Vagina (tissue), 2 donors: ENCODE measurements around the gene SLC22A14. TPM values are rescaled to one million over a fixed set of nuclear protein-coding genes. Genes with fewer than 3 reads are reported as not detected.

Source experiments
- DNase-seq, 2 donors: peaks; one replicate each; pipeline ENCODE4 v3.0.0-alpha.2; 2017; ENCODE audit errors: extremely low spot score in 2 of 2
- H3K27ac ChIP-seq: fragments of 200-600 bp; sonication (generic); one replicate; pipeline ENCODE4 v1.5.1; 2019
- H3K27me3 ChIP-seq: fragments of 200-600 bp; sonication (generic); one replicate; pipeline ENCODE4 v1.5.1; 2019
- H3K36me3 ChIP-seq, 2 donors: fragments of 200-600 bp; sonication (generic); one replicate each; pipeline ENCODE4 v1.5.1; 2017 to 2019
- H3K4me1 ChIP-seq: fragments of 200-600 bp; sonication (generic); one replicate; pipeline ENCODE4 v1.5.1; 2019
- H3K4me3 ChIP-seq, 2 donors: fragments of 200-600 bp; sonication (generic); 1 replicate in 1 of 2; 2 replicates in 1 of 2; pipeline ENCODE4 v1.5.1; 2016 to 2019
- H3K9me3 ChIP-seq: fragments of 200-600 bp; sonication (generic); one replicate; pipeline ENCODE4 v1.5.1; 2019
- CTCF ChIP-seq, 3 experiments: fragments of 450-650 bp in 2 of 3; fragments of 200-600 bp in 1 of 3; sonication (generic) in 1 of 3; IDR thresholded peaks; one replicate each; pipeline ENCODE4 v1.5.1; 2017 to 2019; ENCODE audit warnings: antibody characterized with exemption in 3 of 3, mild to moderate bottlenecking in 2 of 3, moderate library complexity in 2 of 3
- POLR2A ChIP-seq, 2 donors: fragments of 450-650 bp; IDR thresholded peaks; one replicate each; pipeline ENCODE4 v1.6.1; 2017; ENCODE audit warnings: antibody characterized with exemption in 2 of 2, mild to moderate bottlenecking in 2 of 2, moderate library complexity in 2 of 2
- POLR2AphosphoS5 ChIP-seq, 2 donors: sonication (generic); formaldehyde crosslinking; IDR thresholded peaks; one replicate each; pipeline ENCODE4 v1.9.0; 2017; ENCODE audit warnings: antibody characterized with exemption in 2 of 2, mild to moderate bottlenecking in 2 of 2, low read depth in 1 of 2; ENCODE audit not compliant: insufficient read depth in 1 of 2
- intact Hi-C: fragments of 100-400 bp; cut with DNase I; formaldehyde crosslinking; loops from one replicate; pipeline ENCODE4 v1.15.1; 2023
- total RNA-seq: library from RNA; depleted of rRNA; stranded (reverse); fragments of >200 nt; gene quantifications from one replicate; pipeline ENCODE4 v1.2.3, GENCODE V29; 2016

Gene SLC22A14
- total RNA-seq, 1 donor from 2014 or later: 0.49 TPM

- no peaks in the 10 kb centered on the region for H3K4me1 ChIP-seq
- H3K9me3 ChIP-seq: no peaks in the 10 kb centered on the region
- intact Hi-C loops: no loop called here
- no peaks in the 10 kb centered on the region for H3K27me3 ChIP-seq
- TF ChIP-seq POLR2AphosphoS5 (IDR thresholded peaks at IDR 0.05; ENCODE audit: insufficient read depth in 1 of 2, low read depth in 1 of 2) (no peak), POLR2A (IDR thresholded peaks at IDR 0.05) (no peak), CTCF (IDR thresholded peaks at IDR 0.05) (no peak)
- H3K27ac ChIP-seq: no peak overlapping the region
- DNase-seq: no peak
- no peak overlapping the region for H3K4me3 ChIP-seq
- peaks cover 0 to 41% of the 10 kb centered on the region in 2 donors for H3K36me3 ChIP-seq
Measured at GRCh38 chr3:38254872-38255271, 27.2 kb upstream of the SLC22A14 start.

- no peak for DNase-seq
- H3K4me3 ChIP-seq: no peak overlapping the region
- intact Hi-C loops: no loop called here
- no peaks in the 10 kb centered on the region for H3K27me3 ChIP-seq
- peaks cover 0 to 35% of the 10 kb centered on the region in 2 donors for H3K36me3 ChIP-seq
- H3K27ac ChIP-seq: no peak overlapping the region
- no peaks in the 10 kb centered on the region for H3K9me3 ChIP-seq
- no peaks in the 10 kb centered on the region for H3K4me1 ChIP-seq
- TF ChIP-seq CTCF (IDR thresholded peaks at IDR 0.05) (no peak), POLR2A (IDR thresholded peaks at IDR 0.05) (no peak), POLR2AphosphoS5 (IDR thresholded peaks at IDR 0.05; ENCODE audit: insufficient read depth in 1 of 2, low read depth in 1 of 2) (no peak)
Measured at GRCh38 chr3:38255627-38256026, 26.5 kb upstream of the SLC22A14 start.

- DNase-seq: no peak
- no peaks in the 10 kb centered on the region for H3K4me1 ChIP-seq
- no peak overlapping the region for H3K4me3 ChIP-seq
- no peaks in the 10 kb centered on the region for H3K9me3 ChIP-seq
- no peak for TF ChIP-seq POLR2AphosphoS5 (IDR thresholded peaks at IDR 0.05; ENCODE audit: insufficient read depth in 1 of 2, low read depth in 1 of 2)
- TF ChIP-seq POLR2A (IDR thresholded peaks at IDR 0.05): no peak
- TF ChIP-seq CTCF (IDR thresholded peaks at IDR 0.05): no peak
- H3K27ac ChIP-seq: no peak overlapping the region
- peaks cover 0 to 20% of the 10 kb centered on the region in 2 donors for H3K36me3 ChIP-seq
- intact Hi-C loops: no loop called here
- no peaks in the 10 kb centered on the region for H3K27me3 ChIP-seq
Measured at GRCh38 chr3:38257583-38257982, 24.5 kb upstream of the SLC22A14 start.

GRCh38 chr3:38260474-38260873 lies 21.6 kb upstream of the SLC22A14 start:
- H3K36me3 ChIP-seq: no peaks in the 10 kb centered on the region
- no peaks in the 10 kb centered on the region for H3K9me3 ChIP-seq
- H3K4me3 ChIP-seq: no peak overlapping the region
- no peak overlapping the region for H3K27ac ChIP-seq
- intact Hi-C loops: no loop called here
- H3K4me1 ChIP-seq: no peaks in the 10 kb centered on the region
- no peaks in the 10 kb centered on the region for H3K27me3 ChIP-seq
- no peak for DNase-seq
- TF ChIP-seq POLR2A (IDR thresholded peaks at IDR 0.05): no peak
- no peak for TF ChIP-seq CTCF (IDR thresholded peaks at IDR 0.05)
- TF ChIP-seq POLR2AphosphoS5 (IDR thresholded peaks at IDR 0.05; ENCODE audit: insufficient read depth in 1 of 2, low read depth in 1 of 2): no peak

- Histone ChIP-seq H3K9me3 (no peaks in the 10 kb centered on the region), H3K36me3 (no peaks in the 10 kb centered on the region), H3K4me3 (no peak overlapping the region), H3K4me1 (no peaks in the 10 kb centered on the region), H3K27me3 (no peaks in the 10 kb centered on the region), H3K27ac (no peak overlapping the region)
- TF ChIP-seq POLR2AphosphoS5 (IDR thresholded peaks at IDR 0.05; ENCODE audit: insufficient read depth in 1 of 2, low read depth in 1 of 2) (no peak), CTCF (IDR thresholded peaks at IDR 0.05) (no peak)
- intact Hi-C loops: no loop called here
- DNase-seq: no peak
Measured at GRCh38 chr3:38264353-38264771, 17.7 kb upstream of the SLC22A14 start.
